ENCODE results near the gene LRP6. TPM values are rescaled to one million over a fixed set of nuclear protein-coding genes. Genes with fewer than 3 reads are reported as not detected.

The LRP6 gene
- total RNA-seq, 2 experiments from 2014 or later, result 5.2 to 8.1 TPM

DNA sequence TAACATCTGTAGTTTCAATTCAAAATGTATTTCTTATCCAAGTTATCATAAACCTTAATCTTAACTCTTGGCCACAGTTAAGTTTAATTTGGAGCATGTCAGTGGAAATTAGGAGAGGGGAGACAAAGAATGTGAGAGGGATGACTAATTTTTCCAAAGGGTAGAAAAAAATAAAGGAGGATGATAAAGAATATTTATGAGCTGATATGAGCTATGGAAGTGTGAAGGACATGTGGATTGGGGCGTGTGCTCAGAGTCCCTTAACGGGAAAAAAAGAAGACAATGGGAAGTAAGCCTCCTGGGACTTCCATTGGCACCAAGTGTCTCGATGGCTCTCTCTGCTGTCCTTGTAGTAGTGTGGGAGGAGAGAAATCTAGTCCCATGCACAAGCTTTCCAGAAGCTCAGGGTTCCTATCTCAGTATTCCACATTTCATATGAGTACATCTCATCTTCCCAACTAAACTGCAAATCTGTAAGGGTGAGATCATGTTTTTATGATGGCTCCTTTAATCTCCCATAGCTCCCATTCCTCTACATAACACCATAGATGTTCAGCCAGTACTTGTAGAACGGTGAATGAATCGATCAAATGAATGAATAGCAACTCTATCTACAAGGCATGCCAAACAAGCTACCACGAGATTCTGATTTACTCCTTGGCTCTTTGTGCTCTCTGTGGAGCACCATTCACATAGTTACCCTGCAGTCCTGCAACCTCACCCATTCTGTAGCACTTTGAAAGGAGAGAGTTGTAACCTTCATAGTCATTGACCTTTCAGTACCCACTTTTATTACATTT, 168.8 kb downstream of the LRP6 start:
- Histone ChIP-seq H4K20me1 (ENCODE audit: insufficient read depth, low read length) (no peaks in the 10 kb centered on the region), H3K36me3 (ENCODE audit: insufficient read depth, low read length) (no peaks in the 10 kb centered on the region), H3K4me2 (ENCODE audit: low read length) (no peak overlapping the region), H3K9me3 (ENCODE audit: low read length) (no peaks in the 10 kb centered on the region), H3K4me1 (ENCODE audit: insufficient read depth, low read length, poor library complexity, severe bottlenecking) (peaks cover 8% of the 10 kb centered on the region), H3K9me2 (ENCODE audit: insufficient read depth, low read length) (no peaks in the 10 kb centered on the region), H2AFZ (ENCODE audit: low read length) (no peak overlapping the region), H3K79me2 (ENCODE audit: insufficient read depth, low read depth, low read length) (no peaks in the 10 kb centered on the region), H3K27ac (ENCODE audit: low read depth, low read length, poor library complexity, severe bottlenecking) (no peak overlapping the region), H3K4me3 (ENCODE audit: low read depth, low read length, poor library complexity, severe bottlenecking) (no peak overlapping the region)
- BruUV-seq (replicated peaks), result no TSS peak
- TF ChIP-seq, protein P1, sequence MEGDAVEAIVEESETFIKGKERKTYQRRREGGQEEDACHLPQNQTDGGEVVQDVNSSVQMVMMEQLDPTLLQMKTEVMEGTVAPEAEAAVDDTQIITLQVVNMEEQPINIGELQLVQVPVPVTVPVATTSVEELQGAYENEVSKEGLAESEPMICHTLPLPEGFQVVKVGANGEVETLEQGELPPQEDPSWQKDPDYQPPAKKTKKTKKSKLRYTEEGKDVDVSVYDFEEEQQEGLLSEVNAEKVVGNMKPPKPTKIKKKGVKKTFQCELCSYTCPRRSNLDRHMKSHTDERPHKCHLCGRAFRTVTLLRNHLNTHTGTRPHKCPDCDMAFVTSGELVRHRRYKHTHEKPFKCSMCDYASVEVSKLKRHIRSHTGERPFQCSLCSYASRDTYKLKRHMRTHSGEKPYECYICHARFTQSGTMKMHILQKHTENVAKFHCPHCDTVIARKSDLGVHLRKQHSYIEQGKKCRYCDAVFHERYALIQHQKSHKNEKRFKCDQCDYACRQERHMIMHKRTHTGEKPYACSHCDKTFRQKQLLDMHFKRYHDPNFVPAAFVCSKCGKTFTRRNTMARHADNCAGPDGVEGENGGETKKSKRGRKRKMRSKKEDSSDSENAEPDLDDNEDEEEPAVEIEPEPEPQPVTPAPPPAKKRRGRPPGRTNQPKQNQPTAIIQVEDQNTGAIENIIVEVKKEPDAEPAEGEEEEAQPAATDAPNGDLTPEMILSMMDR (conservative IDR thresholded peaks at IDR 0.05; ENCODE audit: low read length), result no peak
- no peak for TF ChIP-seq EZH2phosphoT487 (IDR thresholded peaks at IDR 0.05; ENCODE audit: borderline replicate concordance, low read depth, low read length)
- no peak for DNase-seq (ENCODE audit: low spot score)
- ChIA-PET CTCF (ENCODE audit: unreplicated experiment) (no interaction called here), POLR2A (interaction anchor here (0.7 kb wide), 1 partner anchor 80 kb away, joined by 3 read pairs; no protein-coding TSS in a partner anchor)
- intact Hi-C loops (cut with micrococcal nuclease; ENCODE audit: unreplicated experiment), result no loop called here

DNA sequence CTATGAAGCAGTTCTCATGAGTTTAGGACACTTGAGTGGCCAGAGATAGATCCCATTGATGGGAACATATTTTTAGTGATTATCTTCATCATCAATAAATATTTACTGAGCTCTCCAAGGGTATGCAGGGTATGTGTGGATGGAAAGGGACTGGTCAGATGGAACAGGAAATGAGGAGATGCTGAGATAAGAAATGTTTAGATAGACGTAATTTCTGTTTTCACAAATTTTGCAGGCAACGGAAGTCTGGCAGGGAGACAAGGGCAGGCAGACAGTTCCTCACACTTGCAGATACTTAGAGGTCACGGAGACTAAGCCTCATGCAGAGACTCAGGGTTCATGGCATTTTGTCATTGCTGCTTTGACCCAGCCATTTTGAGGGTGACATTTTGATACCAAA, 171.8 kb downstream of the LRP6 start:
- H3K27ac ChIP-seq (ENCODE audit: low read depth, low read length, poor library complexity, severe bottlenecking), result no peak overlapping the region
- H3K9me3 ChIP-seq (ENCODE audit: low read length), result no peaks in the 10 kb centered on the region
- no peak for TF ChIP-seq EZH2phosphoT487 (IDR thresholded peaks at IDR 0.05; ENCODE audit: borderline replicate concordance, low read depth, low read length)
- TF ChIP-seq, protein P1 (conservative IDR thresholded peaks at IDR 0.05; ENCODE audit: low read length), result no peak
- no peak overlapping the region for H2AFZ ChIP-seq (ENCODE audit: low read length)
- no peak for DNase-seq (ENCODE audit: low spot score)
- CTCF ChIA-PET (ENCODE audit: unreplicated experiment), result no interaction called here
- BruUV-seq (replicated peaks), result no TSS peak
- no peaks in the 10 kb centered on the region for H3K79me2 ChIP-seq (ENCODE audit: insufficient read depth, low read depth, low read length)
- intact Hi-C loops (cut with micrococcal nuclease; ENCODE audit: unreplicated experiment), result no loop called here
- H3K4me3 ChIP-seq (ENCODE audit: low read depth, low read length, poor library complexity, severe bottlenecking), result no peak overlapping the region
- no peaks in the 10 kb centered on the region for H4K20me1 ChIP-seq (ENCODE audit: insufficient read depth, low read length)
- peaks cover 8% of the 10 kb centered on the region for H3K4me1 ChIP-seq (ENCODE audit: insufficient read depth, low read length, poor library complexity, severe bottlenecking)
- H3K9me2 ChIP-seq (ENCODE audit: insufficient read depth, low read length), result no peaks in the 10 kb centered on the region
- POLR2A ChIA-PET, result interaction anchor here (0.9 kb wide), 1 partner anchor 10 kb away, joined by 6 read pairs; no protein-coding TSS in a partner anchor
- H3K4me2 ChIP-seq (ENCODE audit: low read length), result no peak overlapping the region
- no peaks in the 10 kb centered on the region for H3K36me3 ChIP-seq (ENCODE audit: insufficient read depth, low read length)

DNA sequence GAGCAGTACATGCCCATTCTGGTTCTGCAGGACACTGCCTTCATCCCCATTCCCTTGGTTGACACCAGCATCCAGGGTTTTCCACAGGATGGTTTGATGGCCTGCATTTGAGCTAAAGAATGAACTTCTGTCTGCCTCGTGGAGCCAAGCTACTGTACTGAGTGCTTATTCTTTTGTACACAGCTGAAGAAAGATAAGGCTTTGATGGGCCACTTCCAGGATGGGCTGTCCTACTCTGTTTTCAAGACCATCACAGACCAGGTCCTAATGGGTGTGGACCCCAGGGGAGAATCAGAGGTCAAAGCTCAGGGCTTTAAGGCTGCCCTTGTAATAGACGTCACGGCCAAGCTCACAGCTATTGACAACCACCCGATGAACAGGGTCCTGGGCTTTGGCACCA, 172.4 kb downstream of the LRP6 start:
- no peaks in the 10 kb centered on the region for H3K9me2 ChIP-seq (ENCODE audit: insufficient read depth, low read length)
- H3K36me3 ChIP-seq (ENCODE audit: insufficient read depth, low read length), result no peaks in the 10 kb centered on the region
- no peaks in the 10 kb centered on the region for H3K9me3 ChIP-seq (ENCODE audit: low read length)
- peaks cover 7% of the 10 kb centered on the region for H3K4me1 ChIP-seq (ENCODE audit: insufficient read depth, low read length, poor library complexity, severe bottlenecking)
- no peak overlapping the region for H2AFZ ChIP-seq (ENCODE audit: low read length)
- TF ChIP-seq, protein P1 (conservative IDR thresholded peaks at IDR 0.05; ENCODE audit: low read length), result no peak
- TF ChIP-seq EZH2phosphoT487 (IDR thresholded peaks at IDR 0.05; ENCODE audit: borderline replicate concordance, low read depth, low read length), result no peak
- no peaks in the 10 kb centered on the region for H3K79me2 ChIP-seq (ENCODE audit: insufficient read depth, low read depth, low read length)
- H3K27ac ChIP-seq (ENCODE audit: low read depth, low read length, poor library complexity, severe bottlenecking), result no peak overlapping the region
- no peaks in the 10 kb centered on the region for H4K20me1 ChIP-seq (ENCODE audit: insufficient read depth, low read length)
- no peak for DNase-seq (ENCODE audit: low spot score)
- ChIA-PET CTCF (ENCODE audit: unreplicated experiment) (no interaction called here), POLR2A (interaction anchor here (0.7 to 0.9 kb wide), 3 partner anchors 9 to 1252 kb away, joined by 3 to 6 read pairs (median 4); no protein-coding TSS in a partner anchor)
- no peak overlapping the region for H3K4me3 ChIP-seq (ENCODE audit: low read depth, low read length, poor library complexity, severe bottlenecking)
- no TSS peak for BruUV-seq (replicated peaks)
- intact Hi-C loops (cut with micrococcal nuclease; ENCODE audit: unreplicated experiment), result no loop called here
- H3K4me2 ChIP-seq (ENCODE audit: low read length), result no peak overlapping the region
